Stimulated activated CD4-positive, alpha-beta T cell treated with anti-CD3 and anti-CD28 coated beads, Interleukin-12 subunit alpha, Interleukin-12 subunit beta, amount 100 ng/mL, for 4 hours (primary cell): Measurements from ENCODE around the gene NQO1.

ENCODE experiments used
- DNase-seq: peaks from one replicate; pipeline ENCODE4 v3.0.0-alpha.2; 2020

Gene NQO1

GRCh38 chr16:69703638-69704037 is 22.7 kb downstream of the NQO1 start:
- no peak for DNase-seq

GRCh38 chr16:69701866-69702265 is 24.5 kb downstream of the NQO1 start:
- no peak for DNase-seq

DNA sequence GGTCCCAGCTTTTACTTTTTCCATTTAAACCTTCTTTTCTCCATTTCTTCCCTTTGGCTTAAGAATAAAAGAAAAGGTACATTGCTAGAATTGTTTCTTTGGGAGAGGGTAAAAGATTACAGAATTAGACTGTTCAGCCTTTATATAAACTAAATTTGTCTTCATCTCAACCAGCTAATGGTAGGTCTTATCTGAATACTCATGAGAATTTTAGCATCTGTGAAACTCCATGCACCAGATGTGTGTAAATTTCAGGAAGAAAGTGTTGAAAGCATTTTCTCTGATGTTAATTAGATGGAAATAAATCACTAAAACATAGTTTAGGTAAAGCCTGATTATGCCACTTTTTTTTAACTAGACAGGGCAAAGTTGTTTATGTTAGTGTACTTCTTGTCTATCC is 24.9 kb downstream of the NQO1 start:
- no peak for DNase-seq

GRCh38 chr16:69699915-69700314 is 26.4 kb downstream of the NQO1 start:
- DNase-seq = no peak

- no peak for DNase-seq
Observed at GRCh38 chr16:69698404-69698803, 28.0 kb downstream of the NQO1 start.

- DNase-seq = no peak
Observed at GRCh38 chr16:69693916-69694315, 32.4 kb downstream of the NQO1 start.

- DNase-seq = no peak
Observed at GRCh38 chr16:69691980-69692911, 34.1 kb downstream of the NQO1 start.

GRCh38 chr16:69688589-69688988 is 37.8 kb downstream of the NQO1 start:
- no peak for DNase-seq

- DNase-seq = no peak
Observed at GRCh38 chr16:69680358-69680757, 46.0 kb downstream of the NQO1 start.

DNA sequence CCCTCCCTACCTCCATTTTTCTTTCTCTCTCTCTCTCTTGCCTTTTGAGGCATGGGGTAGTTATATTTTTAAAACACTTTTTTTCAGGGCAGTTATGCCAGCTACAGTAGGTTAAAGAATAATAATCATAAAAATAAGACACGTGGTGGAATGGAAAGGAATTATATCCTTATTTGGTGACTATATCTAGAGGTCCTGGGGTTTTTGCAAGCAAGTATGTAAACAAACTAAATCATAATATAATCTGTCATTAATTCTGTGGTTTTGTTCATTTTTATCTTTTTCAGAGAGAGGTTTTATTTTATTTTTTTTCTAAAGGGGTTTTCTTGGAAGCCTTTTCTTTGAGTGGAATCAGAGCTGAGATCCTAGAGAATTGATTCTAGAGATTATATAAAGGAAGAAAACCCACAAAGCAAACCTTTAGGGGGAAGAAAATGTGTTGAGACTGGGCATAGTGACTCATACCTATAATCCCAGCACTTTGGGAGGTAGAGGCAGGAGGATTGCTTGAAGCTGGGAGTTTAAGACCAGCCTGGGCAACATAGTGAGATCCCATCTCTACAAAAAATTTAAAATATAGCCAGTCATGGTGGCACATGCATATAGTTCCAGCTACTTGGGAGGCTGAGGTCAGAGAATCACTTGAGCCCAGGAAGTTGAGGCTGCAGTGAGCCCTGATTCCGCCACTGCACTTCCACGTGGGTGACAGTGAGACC is 53.2 kb downstream of the NQO1 start:
- no peak for DNase-seq

DNA sequence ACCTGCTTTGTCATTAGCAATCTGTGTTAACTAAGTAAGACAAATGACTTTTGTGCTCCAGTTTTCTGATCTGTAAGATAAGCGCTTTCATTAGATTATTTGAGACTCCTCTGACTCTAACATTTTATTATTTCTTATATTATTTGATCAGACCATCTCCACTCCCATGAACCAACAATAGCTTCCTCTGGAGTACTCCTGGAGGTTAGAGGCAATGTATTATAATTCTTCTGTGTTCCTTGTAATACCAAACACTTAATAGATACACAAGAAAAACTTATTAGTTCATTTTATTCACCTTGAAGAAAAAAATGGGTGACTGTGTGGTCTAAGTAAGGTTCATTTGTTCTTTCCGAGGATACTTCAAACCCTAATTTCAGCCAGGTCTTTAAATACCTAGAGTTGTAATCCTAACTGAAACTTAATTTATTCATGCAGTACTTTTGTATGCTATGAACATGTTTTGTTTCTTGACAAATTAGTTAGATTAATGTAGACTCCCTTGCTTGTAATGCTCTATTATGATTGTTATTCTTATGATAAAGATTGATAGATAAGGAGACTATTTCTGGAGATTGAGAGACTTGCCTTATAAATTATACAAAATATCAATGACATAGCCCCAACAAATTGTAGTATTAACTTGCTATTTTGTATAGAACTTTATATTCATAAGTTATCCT is 53.9 kb downstream of the NQO1 start:
- no peak for DNase-seq

DNA sequence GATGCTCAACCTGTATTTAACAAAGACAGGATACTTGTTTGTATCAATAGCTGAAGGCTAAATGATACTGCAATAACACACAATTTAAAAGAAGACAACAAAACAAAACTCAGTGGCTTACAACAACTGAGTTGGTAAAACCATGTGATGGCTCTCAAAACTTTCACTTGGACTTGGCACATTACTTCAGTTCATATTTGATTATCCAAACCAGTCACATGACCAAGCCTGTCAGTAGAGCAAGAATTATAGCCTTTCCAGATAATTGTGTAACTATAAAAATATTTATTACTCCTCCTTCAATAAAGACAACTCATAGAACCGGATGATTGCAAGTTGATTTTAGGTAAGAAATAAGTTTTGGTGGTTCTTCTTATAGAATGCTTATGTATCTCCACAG is 56.8 kb downstream of the NQO1 start:
- no peak for DNase-seq

DNA sequence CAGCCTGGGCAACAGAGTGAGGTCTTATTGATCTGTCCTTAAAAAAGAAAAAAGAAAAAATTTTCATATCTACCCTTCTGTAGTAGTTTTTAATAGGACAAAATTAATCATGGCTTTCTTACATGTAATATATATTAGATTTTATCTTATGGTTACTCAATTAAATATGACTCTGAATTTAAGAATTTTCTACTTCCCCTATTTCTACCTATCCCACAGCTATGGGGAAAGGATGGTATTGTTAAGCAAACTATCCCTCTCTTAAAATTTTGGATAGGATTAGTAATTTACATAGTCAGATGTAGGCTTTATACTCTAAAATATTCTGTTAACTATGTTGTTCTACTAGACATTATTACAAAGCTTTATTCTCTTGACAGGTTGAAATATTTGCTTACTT is 62.5 kb downstream of the NQO1 start:
- DNase-seq = no peak

GRCh38 chr16:69662901-69663300 is 63.5 kb downstream of the NQO1 start:
- no peak for DNase-seq

- DNase-seq = no peak
Observed at GRCh38 chr16:69660166-69660565, 66.2 kb downstream of the NQO1 start.
